ENCODE data around the gene TALDO1.

The TALDO1 gene

DNA sequence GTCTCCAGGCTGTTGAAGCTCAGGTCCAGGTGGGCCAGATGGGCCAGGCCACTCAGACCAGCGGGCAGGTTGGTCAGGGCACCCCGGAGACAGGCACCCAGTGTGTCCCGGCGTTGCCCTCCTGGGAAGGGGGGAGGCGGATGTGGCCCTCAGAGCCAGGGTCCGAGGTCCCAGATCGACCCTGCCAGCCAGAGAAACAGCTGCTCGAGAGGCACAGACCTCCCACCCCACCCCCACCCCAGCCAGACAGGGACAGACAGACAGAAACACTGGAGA, 56.1 kb downstream of the TALDO1 start:
- TF ChIP-seq, protein P1, sequence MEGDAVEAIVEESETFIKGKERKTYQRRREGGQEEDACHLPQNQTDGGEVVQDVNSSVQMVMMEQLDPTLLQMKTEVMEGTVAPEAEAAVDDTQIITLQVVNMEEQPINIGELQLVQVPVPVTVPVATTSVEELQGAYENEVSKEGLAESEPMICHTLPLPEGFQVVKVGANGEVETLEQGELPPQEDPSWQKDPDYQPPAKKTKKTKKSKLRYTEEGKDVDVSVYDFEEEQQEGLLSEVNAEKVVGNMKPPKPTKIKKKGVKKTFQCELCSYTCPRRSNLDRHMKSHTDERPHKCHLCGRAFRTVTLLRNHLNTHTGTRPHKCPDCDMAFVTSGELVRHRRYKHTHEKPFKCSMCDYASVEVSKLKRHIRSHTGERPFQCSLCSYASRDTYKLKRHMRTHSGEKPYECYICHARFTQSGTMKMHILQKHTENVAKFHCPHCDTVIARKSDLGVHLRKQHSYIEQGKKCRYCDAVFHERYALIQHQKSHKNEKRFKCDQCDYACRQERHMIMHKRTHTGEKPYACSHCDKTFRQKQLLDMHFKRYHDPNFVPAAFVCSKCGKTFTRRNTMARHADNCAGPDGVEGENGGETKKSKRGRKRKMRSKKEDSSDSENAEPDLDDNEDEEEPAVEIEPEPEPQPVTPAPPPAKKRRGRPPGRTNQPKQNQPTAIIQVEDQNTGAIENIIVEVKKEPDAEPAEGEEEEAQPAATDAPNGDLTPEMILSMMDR (conservative IDR thresholded peaks at IDR 0.05) = no peak

DNA sequence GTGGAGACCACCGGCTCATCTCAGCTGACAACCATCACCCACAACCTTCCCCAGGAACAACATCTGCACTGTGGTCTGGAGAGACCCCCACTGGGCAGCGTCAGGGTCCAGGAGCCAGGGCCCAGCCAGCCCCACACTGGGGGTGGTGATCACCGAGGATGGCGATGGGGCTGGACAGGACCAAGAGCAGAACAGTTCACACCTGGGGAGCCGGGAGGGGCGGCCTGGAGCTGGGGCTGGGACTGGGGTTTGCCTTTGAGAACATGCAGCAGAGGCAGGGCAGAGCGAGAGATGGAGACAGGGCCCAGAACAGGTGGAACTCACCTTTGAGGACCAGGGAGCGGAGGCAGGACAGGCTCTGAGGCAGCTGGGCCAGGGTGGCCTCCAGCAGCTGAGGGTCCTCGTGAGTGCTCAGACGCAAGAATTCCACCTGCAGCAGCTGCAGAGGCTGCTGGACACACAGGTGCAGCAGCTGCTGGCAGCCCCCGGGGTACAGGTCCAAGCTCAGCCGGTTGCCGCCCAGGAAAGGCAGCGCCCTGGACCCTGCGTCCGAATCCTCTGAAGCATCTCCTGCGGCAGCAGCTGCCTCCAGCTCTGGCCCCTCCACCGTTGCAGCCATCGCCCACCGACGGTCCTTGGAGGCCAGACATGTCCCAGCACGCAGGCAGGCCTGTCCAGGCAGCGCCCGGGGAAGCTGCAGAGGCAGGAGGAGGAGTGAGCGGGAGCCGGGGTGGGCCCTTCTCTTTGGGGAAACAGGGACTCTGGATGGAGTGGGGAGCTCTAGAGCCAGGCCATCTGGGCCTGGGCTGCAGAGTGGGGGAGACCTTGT, 56.7 kb downstream of the TALDO1 start:
- peak overlapping the region; percentile 84 for H3K27ac ChIP-seq
- TF ChIP-seq, protein P1 (conservative IDR thresholded peaks at IDR 0.05) = no peak

More for the DNA sequence above, 56.1 kb downstream of the TALDO1 start:
- peak overlapping the region; percentile 84; the same call in 1 of the 2 replicates for H3K27ac ChIP-seq

DNA sequence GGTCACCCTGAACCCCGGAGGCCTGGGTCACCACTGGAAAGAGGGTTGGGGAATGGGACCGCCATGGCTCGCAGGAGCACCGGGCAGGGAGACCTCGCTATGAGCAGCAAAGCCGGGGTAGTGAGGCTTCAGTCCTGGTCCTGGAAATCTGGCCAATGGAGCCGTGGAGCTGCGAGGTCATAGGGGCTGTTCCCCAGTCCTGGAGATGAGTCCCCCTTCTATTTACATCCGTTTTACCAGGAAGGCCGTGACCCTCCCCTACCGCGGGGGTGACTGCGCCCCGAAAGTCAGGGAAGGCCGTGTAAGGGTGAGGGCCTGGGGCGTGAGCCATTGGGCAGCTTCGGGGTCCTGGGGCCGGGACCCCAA, 57.3 kb downstream of the TALDO1 start:
- TF ChIP-seq, protein P1 (conservative IDR thresholded peaks at IDR 0.05) = no peak
- peak overlapping the region; percentile 84 for H3K27ac ChIP-seq

DNA sequence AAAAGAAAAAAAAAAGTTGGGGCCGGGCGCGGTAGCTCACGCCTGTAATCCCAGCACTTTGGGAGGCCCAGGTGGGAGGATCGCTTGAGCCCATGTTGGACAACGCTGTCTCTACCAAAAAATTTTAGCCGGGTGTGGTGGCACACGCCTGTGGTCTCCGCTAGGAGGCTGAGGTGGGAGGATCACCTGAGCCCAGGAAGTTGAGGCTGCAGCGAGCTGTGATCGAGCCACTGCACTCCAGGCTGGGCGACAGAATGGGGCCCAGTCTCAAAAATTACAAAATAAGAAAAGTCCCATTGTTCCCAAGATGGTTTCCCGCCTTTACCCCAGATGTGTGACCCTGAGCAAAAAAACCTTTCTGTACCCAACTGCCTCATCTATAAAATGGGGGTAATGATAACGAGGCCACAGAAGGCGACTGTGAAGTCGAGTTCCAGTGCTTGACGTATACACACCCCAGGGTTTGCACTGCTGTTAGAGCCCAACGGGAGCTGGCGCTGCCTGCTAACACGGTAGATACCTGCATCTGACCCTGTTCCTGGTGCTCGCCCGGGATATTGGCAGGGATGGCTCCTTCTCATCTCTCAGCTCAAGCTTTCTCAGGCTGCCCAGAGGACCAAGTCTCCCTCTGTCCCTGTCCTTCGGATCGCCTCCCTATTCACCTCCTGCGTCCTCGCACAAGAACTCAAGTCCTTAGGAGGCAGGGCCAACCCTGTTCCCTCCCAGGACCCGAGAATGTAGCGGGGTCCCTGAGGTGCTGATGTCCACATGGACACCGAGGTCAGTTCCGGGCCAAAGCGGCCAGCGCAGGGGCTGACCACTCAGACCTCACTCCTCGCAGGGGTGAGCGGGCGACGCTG, 61.4 kb downstream of the TALDO1 start:
- peak overlapping the region; percentile 94 for H3K27ac ChIP-seq
- TF ChIP-seq, protein P1 (conservative IDR thresholded peaks at IDR 0.05) = no peak

DNA sequence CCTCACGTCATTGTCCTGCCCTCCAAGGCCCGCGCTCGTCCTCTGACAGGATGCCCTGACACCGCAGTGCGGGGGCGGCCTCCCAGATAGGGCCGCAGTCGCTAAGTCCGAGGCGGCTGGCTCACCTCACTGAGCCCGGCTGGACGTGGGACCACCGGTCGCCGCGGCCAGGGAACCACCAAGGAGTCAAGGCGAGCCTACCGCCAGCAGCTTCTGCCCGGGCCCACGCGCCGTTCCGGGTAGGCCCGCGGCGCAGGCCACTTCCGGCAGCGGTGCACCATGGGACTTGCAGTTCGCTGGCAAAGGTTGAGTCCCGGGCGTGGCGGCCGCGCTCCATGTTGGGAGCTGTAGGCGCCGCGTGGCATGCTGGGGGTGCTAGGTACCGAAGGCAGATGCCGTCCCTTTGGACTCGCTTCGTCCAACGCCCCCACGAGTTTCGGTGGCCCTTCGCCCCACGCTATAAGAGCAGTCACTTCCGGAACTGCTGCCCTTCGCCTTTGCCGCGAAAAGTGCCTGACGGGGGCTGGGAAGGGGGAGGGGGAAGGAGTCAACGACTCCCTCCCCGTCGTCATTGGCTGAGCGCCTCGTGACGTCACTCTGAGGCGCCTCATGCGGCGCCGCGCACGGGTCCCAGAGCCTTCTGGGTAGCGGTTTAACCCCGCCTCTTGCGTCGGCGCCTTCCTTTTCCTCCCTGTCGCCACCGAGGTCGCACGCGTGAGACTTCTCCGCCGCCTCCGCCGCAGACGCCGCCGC, 62.2 kb downstream of the TALDO1 start, which contains the start of gene RPLP2:
TSS of gene RPLP2 (plus strand) at position 681 of the 753 bp plus-strand sequence. CDS start 268 bp downstream, outside the sequence.
- TF ChIP-seq, protein P1 (conservative IDR thresholded peaks at IDR 0.05) = no peak
- H3K27ac ChIP-seq = peak within 1 kb of the TSS; percentile 94

DNA sequence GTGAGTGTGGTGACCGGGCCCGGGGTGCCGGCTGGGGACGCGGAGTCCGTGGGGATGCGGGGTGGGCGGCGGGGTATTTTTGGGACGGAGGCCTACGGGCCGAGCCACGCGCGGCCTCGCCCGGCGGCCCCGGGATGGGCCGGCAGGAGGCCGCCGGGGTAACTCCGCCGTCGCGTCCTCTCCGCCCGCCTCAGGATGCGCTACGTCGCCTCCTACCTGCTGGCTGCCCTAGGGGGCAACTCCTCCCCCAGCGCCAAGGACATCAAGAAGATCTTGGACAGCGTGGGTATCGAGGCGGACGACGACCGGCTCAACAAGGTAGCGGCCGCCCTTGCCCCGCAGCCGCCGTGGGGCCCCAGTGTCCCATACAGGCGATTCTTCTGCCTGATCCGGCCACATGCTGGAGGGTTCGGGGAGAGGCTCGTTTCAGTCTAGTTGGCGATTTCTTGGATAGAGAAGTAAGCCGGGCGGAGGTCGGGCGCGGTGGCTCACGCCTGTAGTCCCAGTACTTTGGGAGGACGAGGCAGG, 62.8 kb downstream of the TALDO1 start:
- H3K27ac ChIP-seq = peak overlapping the region; percentile 94
- TF ChIP-seq, protein P1 (conservative IDR thresholded peaks at IDR 0.05) = no peak

All from VCaP (cell line).